HAP-1 (cell line): ENCODE data around the gene TSPAN14.

Experiments
- DNase-seq, 2 experiments: peaks; one replicate each; pipeline ENCODE4 v3.0.0-alpha.2; 2016 to 2020; ENCODE audit warnings: low spot score in 2 of 2
- H3K27me3 ChIP-seq: fragments of 250-450 bp; sonication (Bioruptor Pico); 2 replicates; pipeline ENCODE4 v1.5.1; 2020; ENCODE audit warnings: low read depth, mild to moderate bottlenecking, moderate library complexity
- H3K36me3 ChIP-seq: fragments of 250-450 bp; sonication (Bioruptor Pico); replicated peaks from 2 replicates; pipeline ENCODE4 v1.5.1; 2020; ENCODE audit warnings: mild to moderate bottlenecking
- H3K4me1 ChIP-seq: fragments of 250-450 bp; sonication (Bioruptor Pico); 2 replicates; pipeline ENCODE4 v1.5.1; 2020; ENCODE audit warnings: mild to moderate bottlenecking
- H3K4me3 ChIP-seq: fragments of 250-450 bp; sonication (Bioruptor Pico); 2 replicates; pipeline ENCODE4 v1.5.1; 2020; ENCODE audit warnings: mild to moderate bottlenecking, moderate library complexity
- H3K9me3 ChIP-seq: fragments of 250-450 bp; sonication (Bioruptor Pico); 2 replicates; pipeline ENCODE4 v1.5.1; 2020; ENCODE audit warnings: mild to moderate bottlenecking, moderate library complexity
- in situ Hi-C: fragments of 300-500 bp; cut with MboI; formaldehyde crosslinking; loops from 3 replicates; pipeline ENCODE4 v1.14.3; 2020; ENCODE audit warnings: low sequenced_read_pairs, inconsistent platforms, mixed read lengths

Gene TSPAN14

DNA sequence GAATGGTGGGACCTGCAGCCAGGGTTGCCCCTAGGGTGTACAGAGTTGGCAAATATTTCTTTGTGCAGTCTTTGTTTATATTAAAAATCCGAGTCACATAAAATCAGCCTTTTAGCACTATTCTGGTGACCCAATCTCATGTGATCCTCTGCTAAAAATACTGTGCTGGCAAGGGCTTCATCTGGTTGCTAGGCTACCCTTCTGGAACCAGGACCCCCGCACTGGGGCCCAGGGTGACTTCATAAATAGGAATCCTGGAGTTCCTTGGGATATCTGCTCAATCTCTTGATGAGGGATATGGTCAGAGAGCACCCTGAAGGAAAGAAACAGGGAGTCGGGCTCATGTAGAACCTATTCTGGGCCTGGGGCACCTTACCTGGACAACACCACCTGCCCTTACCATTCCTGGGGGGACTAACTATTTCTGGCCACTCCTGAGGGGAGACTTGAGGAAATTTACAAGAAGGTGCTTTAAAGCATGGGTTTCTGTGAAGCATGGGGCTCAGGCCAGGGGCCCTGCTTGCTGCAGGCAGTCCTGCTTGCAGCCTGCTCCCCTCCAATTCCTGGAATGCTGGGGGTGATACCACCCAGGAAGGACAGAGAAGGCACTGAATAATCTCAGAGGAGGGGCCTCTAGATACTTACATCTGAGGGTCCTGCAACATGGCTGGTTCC, 128.3 kb downstream of the TSPAN14 start:
- no peaks in the 10 kb centered on the region for H3K4me1 ChIP-seq
- H3K9me3 ChIP-seq = no peaks in the 10 kb centered on the region
- in situ Hi-C loops = no loop called here
- DNase-seq = no peak
- no peaks in the 10 kb centered on the region for H3K36me3 ChIP-seq
- H3K4me3 ChIP-seq = no peak overlapping the region
- H3K27me3 ChIP-seq = no peaks in the 10 kb centered on the region; the same call in 1 of the 2 replicates
